KOPT-K1 (cell line): ENCODE data around the gene SLC4A9.

Source experiments
- H3K27ac ChIP-seq: fragments of 200-600 bp; sonication (generic); 2 replicates; pipeline ENCODE4 v1.5.1; 2016; ENCODE audit warnings: antibody characterized with exemption, mild to moderate bottlenecking, low read depth, low read length; ENCODE audit not compliant: poor library complexity, severe bottlenecking
- H3K36me3 ChIP-seq: fragments of 200-600 bp; sonication (generic); 2 replicates; pipeline ENCODE4 v1.5.1; 2017; ENCODE audit warnings: antibody characterized with exemption, mild to moderate bottlenecking, low read length, moderate library complexity; ENCODE audit not compliant: insufficient read depth
- H3K9me3 ChIP-seq: fragments of 200-600 bp; sonication (generic); 2 replicates; pipeline ENCODE4 v1.5.1; 2017; ENCODE audit warnings: antibody characterized with exemption, low read length, mild to moderate bottlenecking; ENCODE audit not compliant: insufficient read depth, poor library complexity, severe bottlenecking

SLC4A9 gene

GRCh38 chr5:140363631-140364471 lies 3.9 kb downstream of the SLC4A9 start:
- Histone ChIP-seq H3K36me3 (no peaks in the 10 kb centered on the region), H3K27ac (no peak overlapping the region), H3K9me3 (no peaks in the 10 kb centered on the region)

GRCh38 chr5:140364472-140364765 lies 4.4 kb downstream of the SLC4A9 start:
- no peaks in the 10 kb centered on the region for H3K36me3 ChIP-seq
- no peaks in the 10 kb centered on the region for H3K9me3 ChIP-seq

GRCh38 chr5:140365282-140365681 lies 5.3 kb downstream of the SLC4A9 start:
- Histone ChIP-seq H3K36me3 (no peaks in the 10 kb centered on the region), H3K9me3 (no peaks in the 10 kb centered on the region), H3K27ac (no peak overlapping the region)

More at GRCh38 chr5:140364472-140364765, 4.4 kb downstream of the SLC4A9 start:
- no peak overlapping the region for H3K27ac ChIP-seq

- no peak overlapping the region for H3K27ac ChIP-seq
- no peaks in the 10 kb centered on the region for H3K36me3 ChIP-seq
- no peaks in the 10 kb centered on the region for H3K9me3 ChIP-seq
Measured at GRCh38 chr5:140365941-140366340, 5.9 kb downstream of the SLC4A9 start.

GRCh38 chr5:140366589-140367255 lies 6.7 kb downstream of the SLC4A9 start:
- H3K27ac ChIP-seq, result no peak overlapping the region
- H3K9me3 ChIP-seq, result no peaks in the 10 kb centered on the region
- no peaks in the 10 kb centered on the region for H3K36me3 ChIP-seq

GRCh38 chr5:140367256-140368013 lies 7.4 kb downstream of the SLC4A9 start:
- Histone ChIP-seq H3K27ac (no peak overlapping the region), H3K9me3 (no peaks in the 10 kb centered on the region), H3K36me3 (no peaks in the 10 kb centered on the region)

- Histone ChIP-seq H3K36me3 (no peaks in the 10 kb centered on the region), H3K27ac (no peak overlapping the region), H3K9me3 (no peaks in the 10 kb centered on the region)
Measured at GRCh38 chr5:140371356-140372151, 11.6 kb downstream of the SLC4A9 start.

GRCh38 chr5:140372971-140373487 lies 13.0 kb downstream of the SLC4A9 start:
- H3K27ac ChIP-seq, result no peak overlapping the region
- H3K9me3 ChIP-seq, result no peaks in the 10 kb centered on the region
- H3K36me3 ChIP-seq, result no peaks in the 10 kb centered on the region

- H3K27ac ChIP-seq, result no peak overlapping the region
- no peaks in the 10 kb centered on the region for H3K9me3 ChIP-seq
- no peaks in the 10 kb centered on the region for H3K36me3 ChIP-seq
Measured at GRCh38 chr5:140381351-140381750, 21.4 kb downstream of the SLC4A9 start.

GRCh38 chr5:140381972-140382371 lies 22.0 kb downstream of the SLC4A9 start:
- no peaks in the 10 kb centered on the region for H3K36me3 ChIP-seq
- H3K9me3 ChIP-seq, result no peaks in the 10 kb centered on the region
- H3K27ac ChIP-seq, result no peak overlapping the region

GRCh38 chr5:140382866-140383265 lies 22.9 kb downstream of the SLC4A9 start:
- H3K9me3 ChIP-seq, result no peaks in the 10 kb centered on the region
- no peaks in the 10 kb centered on the region for H3K36me3 ChIP-seq
- H3K27ac ChIP-seq, result no peak overlapping the region

- Histone ChIP-seq H3K9me3 (no peaks in the 10 kb centered on the region), H3K27ac (no peak overlapping the region), H3K36me3 (no peaks in the 10 kb centered on the region)
Measured at GRCh38 chr5:140383300-140383699, 23.3 kb downstream of the SLC4A9 start.

GRCh38 chr5:140388052-140388451 lies 28.1 kb downstream of the SLC4A9 start:
- Histone ChIP-seq H3K27ac (no peak overlapping the region), H3K36me3 (no peaks in the 10 kb centered on the region), H3K9me3 (no peaks in the 10 kb centered on the region)

GRCh38 chr5:140391312-140391711 lies 31.3 kb downstream of the SLC4A9 start:
- H3K9me3 ChIP-seq, result no peaks in the 10 kb centered on the region
- H3K27ac ChIP-seq, result no peak overlapping the region
- H3K36me3 ChIP-seq, result no peaks in the 10 kb centered on the region
